ENCODE measurements around the gene KCNQ1. TPM values are rescaled to one million over a fixed set of nuclear protein-coding genes. Genes with fewer than 3 reads are reported as not detected.
A peak's percentile ranks its signal among the peaks of the same experiment; 100 is the strongest.

KCNQ1 gene
- total RNA-seq, 3 donors from 2014 or later, result 3.6 to 6.2 (median 5.1) TPM

DNA sequence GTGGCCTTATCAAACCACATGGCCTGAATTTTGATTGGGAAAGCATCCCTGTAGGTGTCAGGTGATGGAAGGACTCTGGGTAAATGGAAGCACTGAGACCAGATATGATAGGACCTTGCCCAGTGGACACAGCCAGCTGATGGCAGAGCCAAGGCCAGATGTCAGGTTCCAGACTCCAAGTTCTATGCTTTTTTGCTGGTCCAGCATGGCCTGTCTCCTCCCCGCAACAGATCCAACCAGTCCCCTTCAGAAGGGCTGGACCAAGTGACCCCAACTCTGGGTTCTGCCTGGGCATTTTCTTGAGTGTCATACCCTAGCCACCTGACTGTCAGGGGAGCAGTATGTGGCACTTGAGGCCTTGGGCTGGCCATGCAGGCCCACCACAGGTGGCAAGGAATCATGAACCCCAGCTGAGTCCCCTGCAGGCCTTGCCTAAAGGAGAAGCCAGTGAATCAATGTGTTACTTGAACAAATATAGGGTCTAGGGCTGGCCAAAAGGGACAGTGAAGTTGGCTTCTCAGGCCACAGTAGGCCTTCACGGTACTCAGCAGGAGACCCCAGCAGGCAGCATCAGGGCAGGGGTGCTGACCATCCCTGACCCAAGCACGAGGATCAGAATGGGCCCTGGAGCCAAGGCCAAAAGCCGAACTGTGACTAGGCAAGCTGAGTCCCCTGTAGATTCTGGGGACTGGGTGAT, 227.9 kb downstream of the KCNQ1 start:
- TF ChIP-seq, protein P1, sequence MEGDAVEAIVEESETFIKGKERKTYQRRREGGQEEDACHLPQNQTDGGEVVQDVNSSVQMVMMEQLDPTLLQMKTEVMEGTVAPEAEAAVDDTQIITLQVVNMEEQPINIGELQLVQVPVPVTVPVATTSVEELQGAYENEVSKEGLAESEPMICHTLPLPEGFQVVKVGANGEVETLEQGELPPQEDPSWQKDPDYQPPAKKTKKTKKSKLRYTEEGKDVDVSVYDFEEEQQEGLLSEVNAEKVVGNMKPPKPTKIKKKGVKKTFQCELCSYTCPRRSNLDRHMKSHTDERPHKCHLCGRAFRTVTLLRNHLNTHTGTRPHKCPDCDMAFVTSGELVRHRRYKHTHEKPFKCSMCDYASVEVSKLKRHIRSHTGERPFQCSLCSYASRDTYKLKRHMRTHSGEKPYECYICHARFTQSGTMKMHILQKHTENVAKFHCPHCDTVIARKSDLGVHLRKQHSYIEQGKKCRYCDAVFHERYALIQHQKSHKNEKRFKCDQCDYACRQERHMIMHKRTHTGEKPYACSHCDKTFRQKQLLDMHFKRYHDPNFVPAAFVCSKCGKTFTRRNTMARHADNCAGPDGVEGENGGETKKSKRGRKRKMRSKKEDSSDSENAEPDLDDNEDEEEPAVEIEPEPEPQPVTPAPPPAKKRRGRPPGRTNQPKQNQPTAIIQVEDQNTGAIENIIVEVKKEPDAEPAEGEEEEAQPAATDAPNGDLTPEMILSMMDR (IDR thresholded peaks at IDR 0.05), result no peak
- TF ChIP-seq POLR2AphosphoS5 (IDR thresholded peaks at IDR 0.05) (no peak), POLR2A (IDR thresholded peaks at IDR 0.05) (no peak)
- intact Hi-C loops (cut with DNase I; ENCODE audit: low total_unique reads), result no loop called here
- H3K27ac ChIP-seq, result peak overlapping the region in 1 of 2 donors; percentile 73
- DNase-seq (ENCODE audit: low spot score in 2 of 2), result peak; percentile 12 to 13
- H3K36me3 ChIP-seq, result no peaks in the 10 kb centered on the region
- H3K4me1 ChIP-seq, result peaks cover 8 to 10% of the 10 kb centered on the region in 2 donors
- H3K27me3 ChIP-seq, result no peaks in the 10 kb centered on the region
- no peaks in the 10 kb centered on the region for H3K9me3 ChIP-seq
- no peak overlapping the region for H3K4me3 ChIP-seq

DNA sequence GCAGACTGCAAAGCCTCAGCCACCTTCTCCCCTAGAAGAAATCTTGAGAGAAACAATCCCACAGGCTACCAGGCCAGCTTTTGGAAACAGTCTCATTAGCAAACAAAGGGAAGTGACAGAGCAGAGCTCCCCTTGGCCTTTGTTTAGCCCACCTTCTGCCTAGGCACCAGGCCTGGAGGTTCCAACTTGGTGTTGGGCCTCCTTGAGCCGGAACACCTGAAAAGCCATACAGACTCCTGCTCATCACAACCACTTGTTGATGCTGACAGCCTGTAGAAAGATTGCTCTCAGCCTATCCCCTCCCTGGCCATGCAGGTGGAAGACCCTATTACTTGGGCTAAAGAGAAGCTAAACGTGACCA, 228.4 kb downstream of the KCNQ1 start:
- TF ChIP-seq POLR2AphosphoS5 (IDR thresholded peaks at IDR 0.05), result no peak
- TF ChIP-seq, protein P1 (IDR thresholded peaks at IDR 0.05), result no peak
- TF ChIP-seq POLR2A (IDR thresholded peaks at IDR 0.05), result no peak
- H3K27me3 ChIP-seq, result no peaks in the 10 kb centered on the region
- H3K4me1 ChIP-seq, result peaks cover 8 to 10% of the 10 kb centered on the region in 2 donors
- H3K27ac ChIP-seq, result peak overlapping the region in 1 of 2 donors; percentile 73
- no peak overlapping the region for H3K4me3 ChIP-seq
- H3K9me3 ChIP-seq, result no peaks in the 10 kb centered on the region
- no peaks in the 10 kb centered on the region for H3K36me3 ChIP-seq
- peak in 1 of 2 donors; percentile 41 for DNase-seq (ENCODE audit: low spot score in 2 of 2)
- intact Hi-C loops (cut with DNase I; ENCODE audit: low total_unique reads), result no loop called here

DNA sequence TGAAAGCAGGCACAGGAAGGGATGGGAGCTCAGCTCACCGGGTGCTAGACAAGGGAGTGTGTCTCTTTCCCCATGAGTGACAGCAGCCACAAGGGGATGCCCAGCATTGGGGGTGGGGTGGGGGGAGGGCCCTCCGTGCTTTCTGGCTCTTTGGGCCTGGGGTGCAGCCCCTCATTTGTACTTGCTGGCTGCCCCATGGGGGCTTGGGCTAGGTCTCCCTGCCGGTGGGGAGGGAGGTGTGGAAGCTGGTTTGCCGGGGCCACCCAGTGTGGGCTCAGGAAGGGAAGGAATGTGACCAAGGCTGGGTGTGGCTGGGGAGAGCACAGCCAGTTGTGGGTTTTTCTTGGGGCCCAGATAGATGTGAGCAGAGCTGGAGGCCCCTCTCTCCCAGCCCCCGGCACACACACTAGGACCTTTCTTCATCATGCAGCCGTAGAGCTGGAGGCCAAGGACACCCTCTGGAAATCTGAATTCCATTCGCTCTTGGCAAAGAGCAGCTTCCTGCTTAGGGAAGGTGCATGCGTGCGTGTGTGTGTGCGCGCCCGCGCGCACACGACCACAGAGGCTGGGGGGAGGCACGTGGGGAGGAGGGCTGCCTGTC, 229.2 kb downstream of the KCNQ1 start:
- peak; percentile 23 to 36 for DNase-seq (ENCODE audit: low spot score in 2 of 2)
- intact Hi-C loops (cut with DNase I; ENCODE audit: low total_unique reads), result no loop called here
- Histone ChIP-seq H3K4me1 (peaks cover 8 to 10% of the 10 kb centered on the region in 2 donors), H3K4me3 (no peak overlapping the region), H3K36me3 (no peaks in the 10 kb centered on the region), H3K27ac (peak overlapping the region; percentile 73 to 77), H3K27me3 (no peaks in the 10 kb centered on the region), H3K9me3 (no peaks in the 10 kb centered on the region)
- no peak for TF ChIP-seq POLR2AphosphoS5 (IDR thresholded peaks at IDR 0.05)

DNA sequence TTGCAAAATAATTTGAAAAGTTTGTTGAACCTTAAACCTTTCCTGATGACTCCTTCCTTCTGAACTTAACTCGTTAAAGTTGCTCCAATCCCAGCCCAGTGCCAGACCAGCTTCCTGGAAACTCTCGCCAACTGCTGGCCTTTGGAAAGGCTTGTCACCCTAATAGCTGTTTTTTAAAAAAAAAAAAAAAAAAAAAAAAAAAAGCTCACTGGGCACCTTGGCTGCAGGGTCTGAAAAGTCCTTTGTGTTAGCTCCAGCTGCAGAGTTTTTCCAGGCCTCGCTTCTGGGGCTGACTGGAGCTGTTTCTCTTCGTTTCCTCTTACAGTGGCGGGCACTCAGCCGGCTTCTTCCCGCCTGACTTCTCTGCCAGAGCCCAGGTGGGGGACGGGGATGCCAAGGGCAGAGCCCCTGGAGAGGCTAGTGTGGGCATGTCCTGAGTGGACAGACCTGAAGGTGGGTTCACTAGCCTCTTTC, 229.9 kb downstream of the KCNQ1 start:
- no peaks in the 10 kb centered on the region for H3K36me3 ChIP-seq
- intact Hi-C loops (cut with DNase I; ENCODE audit: low total_unique reads), result no loop called here

DNA sequence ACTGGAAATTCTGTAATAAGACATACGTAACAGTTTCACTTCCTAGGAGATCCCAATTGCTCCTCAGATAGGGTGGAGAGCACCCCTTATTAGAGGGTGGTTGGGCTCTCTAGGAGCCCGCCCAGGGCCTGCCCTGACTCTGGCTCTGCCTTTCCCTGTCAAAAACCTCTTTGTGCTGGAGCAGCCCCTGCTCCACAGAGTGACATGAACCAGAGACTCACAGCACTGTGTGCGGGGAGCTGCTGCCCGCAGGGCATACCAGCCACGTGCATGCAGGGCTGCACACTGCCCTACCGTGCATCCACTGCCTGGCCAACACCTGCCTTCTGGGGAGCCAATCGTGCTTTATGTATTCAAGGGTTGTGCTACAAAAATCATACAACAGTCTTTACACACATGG, 230.7 kb downstream of the KCNQ1 start:
- intact Hi-C loops (cut with DNase I; ENCODE audit: low total_unique reads), result no loop called here
- H3K36me3 ChIP-seq, result no peaks in the 10 kb centered on the region
- H3K27me3 ChIP-seq, result no peaks in the 10 kb centered on the region
- H3K4me1 ChIP-seq, result peaks cover 8 to 10% of the 10 kb centered on the region in 2 donors
- H3K27ac ChIP-seq, result peak overlapping the region; percentile 34 to 50
- no peak overlapping the region for H3K4me3 ChIP-seq
- TF ChIP-seq, protein P1 (IDR thresholded peaks at IDR 0.05), result no peak
- no peaks in the 10 kb centered on the region for H3K9me3 ChIP-seq
- no peak for DNase-seq (ENCODE audit: low spot score in 2 of 2)

More for the DNA sequence above, 229.9 kb downstream of the KCNQ1 start:
- Histone ChIP-seq H3K9me3 (no peaks in the 10 kb centered on the region), H3K27ac (peak overlapping the region; percentile 73 to 80), H3K4me3 (no peak overlapping the region), H3K27me3 (no peaks in the 10 kb centered on the region), H3K4me1 (peaks cover 8 to 10% of the 10 kb centered on the region in 2 donors)
- no peak for TF ChIP-seq POLR2A (IDR thresholded peaks at IDR 0.05)
- TF ChIP-seq, protein P1 (IDR thresholded peaks at IDR 0.05), result no peak
- TF ChIP-seq POLR2AphosphoS5 (IDR thresholded peaks at IDR 0.05), result no peak
- peak; percentile 41 to 49 for DNase-seq (ENCODE audit: low spot score in 2 of 2)
